Measurements from ENCODE around the gene MYOC.
"Not testable (repeated sequence)": the region's sequence is repeated elsewhere in the genome, so short reads cannot be mapped to it uniquely, and the experiment has no call there.

The MYOC gene

GRCh38 chr1:171653796-171654195 lies 1.3 kb upstream of the MYOC start:
- DNase-seq (ENCODE audit: low read depth, low spot score), result no peak

- DNase-seq (ENCODE audit: low read depth, low spot score), result no peak
Measured at GRCh38 chr1:171646249-171646560, 6.3 kb downstream of the MYOC start.

- no peak for DNase-seq (ENCODE audit: low read depth, low spot score)
Measured at GRCh38 chr1:171645553-171646248, 6.8 kb downstream of the MYOC start.

- DNase-seq (ENCODE audit: low read depth, low spot score), result peak; percentile 46
Measured at GRCh38 chr1:171644805-171645483, 7.5 kb downstream of the MYOC start.

- DNase-seq (ENCODE audit: low read depth, low spot score), result no peak
Measured at GRCh38 chr1:171643156-171643555, 9.3 kb downstream of the MYOC start.

GRCh38 chr1:171642197-171642596 lies 10.3 kb downstream of the MYOC start:
- DNase-seq (ENCODE audit: low read depth, low spot score), result no peak

GRCh38 chr1:171641076-171641864 lies 11.2 kb downstream of the MYOC start:
- no peak for DNase-seq (ENCODE audit: low read depth, low spot score)

GRCh38 chr1:171640225-171640624 lies 12.3 kb downstream of the MYOC start:
- no peak for DNase-seq (ENCODE audit: low read depth, low spot score)

- no peak for DNase-seq (ENCODE audit: low read depth, low spot score)
Measured at GRCh38 chr1:171637928-171638576, 14.4 kb downstream of the MYOC start.

GRCh38 chr1:171636141-171636540 lies 16.3 kb downstream of the MYOC start:
- DNase-seq (ENCODE audit: low read depth, low spot score), result no peak

GRCh38 chr1:171635661-171636060 lies 16.8 kb downstream of the MYOC start:
- no peak for DNase-seq (ENCODE audit: low read depth, low spot score)

- DNase-seq (ENCODE audit: low read depth, low spot score), result no peak
Measured at GRCh38 chr1:171628225-171628624, 24.3 kb downstream of the MYOC start.

- DNase-seq (ENCODE audit: low read depth, low spot score), result no peak
Measured at GRCh38 chr1:171627020-171627419, 25.5 kb downstream of the MYOC start.

GRCh38 chr1:171625225-171625624 lies 27.3 kb downstream of the MYOC start:
- no peak for DNase-seq (ENCODE audit: low read depth, low spot score)

- no peak for DNase-seq (ENCODE audit: low read depth, low spot score)
Measured at GRCh38 chr1:171623651-171624331, 28.7 kb downstream of the MYOC start.

- DNase-seq (ENCODE audit: low read depth, low spot score), result no peak
Measured at GRCh38 chr1:171622152-171622462, 30.4 kb downstream of the MYOC start, which contains the start of gene MYOCOS. TSS of gene MYOCOS (plus strand) at chr1:171622243. CDS start at chr1:171623884, 1,641 bp downstream.

- DNase-seq (ENCODE audit: low read depth, low spot score), result no peak
Measured at GRCh38 chr1:171616586-171616985, 35.9 kb downstream of the MYOC start.

GRCh38 chr1:171615122-171615906 lies 37.2 kb downstream of the MYOC start:
- not testable (repeated sequence) for DNase-seq (ENCODE audit: low read depth, low spot score)

- no peak for DNase-seq (ENCODE audit: low read depth, low spot score)
Measured at GRCh38 chr1:171613282-171613681, 39.2 kb downstream of the MYOC start.

GRCh38 chr1:171611306-171611705 lies 41.2 kb downstream of the MYOC start:
- no peak for DNase-seq (ENCODE audit: low read depth, low spot score)

GRCh38 chr1:171610385-171610784 lies 42.1 kb downstream of the MYOC start:
- no peak for DNase-seq (ENCODE audit: low read depth, low spot score)

All from smooth muscle cell of the brain vasculature (primary cell).